ENCODE measurements around the gene DNAH17. TPM values are rescaled to one million over a fixed set of nuclear protein-coding genes. Genes with fewer than 3 reads are reported as not detected.

Gene DNAH17
- total and polyA plus RNA-seq, 9 donors = 0.35 to 5.2 (median 2.0) TPM

DNA sequence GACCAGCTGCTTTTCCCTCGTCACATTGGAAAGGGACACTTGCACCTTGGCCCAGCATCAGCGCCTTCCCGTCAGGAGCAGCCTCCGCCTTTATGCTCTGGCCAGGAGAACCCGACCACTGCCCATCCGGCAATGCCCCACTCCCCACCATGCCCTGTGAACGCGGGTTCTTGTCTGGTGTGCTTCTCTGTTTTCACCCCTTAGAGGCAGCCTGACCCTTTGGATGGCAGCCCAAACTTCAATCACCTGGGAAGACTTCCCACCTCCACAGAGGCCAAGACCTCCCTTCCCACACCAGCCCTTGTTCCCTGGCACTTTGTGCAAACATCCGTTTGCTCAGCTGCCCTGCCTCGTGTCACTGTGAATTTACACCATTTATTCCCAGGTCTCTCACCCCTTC is 87.0 kb downstream of the DNAH17 start:
- DNase-seq = no peak
- H3K9me3 ChIP-seq (replicated peaks; ENCODE audit: control insufficient read depth, low read depth, low read length) = no peaks in the 10 kb centered on the region
- WGBS (ENCODE audit: insufficient coverage) = 76% methylated on average over 9 of the region's 10 CpGs

DNA sequence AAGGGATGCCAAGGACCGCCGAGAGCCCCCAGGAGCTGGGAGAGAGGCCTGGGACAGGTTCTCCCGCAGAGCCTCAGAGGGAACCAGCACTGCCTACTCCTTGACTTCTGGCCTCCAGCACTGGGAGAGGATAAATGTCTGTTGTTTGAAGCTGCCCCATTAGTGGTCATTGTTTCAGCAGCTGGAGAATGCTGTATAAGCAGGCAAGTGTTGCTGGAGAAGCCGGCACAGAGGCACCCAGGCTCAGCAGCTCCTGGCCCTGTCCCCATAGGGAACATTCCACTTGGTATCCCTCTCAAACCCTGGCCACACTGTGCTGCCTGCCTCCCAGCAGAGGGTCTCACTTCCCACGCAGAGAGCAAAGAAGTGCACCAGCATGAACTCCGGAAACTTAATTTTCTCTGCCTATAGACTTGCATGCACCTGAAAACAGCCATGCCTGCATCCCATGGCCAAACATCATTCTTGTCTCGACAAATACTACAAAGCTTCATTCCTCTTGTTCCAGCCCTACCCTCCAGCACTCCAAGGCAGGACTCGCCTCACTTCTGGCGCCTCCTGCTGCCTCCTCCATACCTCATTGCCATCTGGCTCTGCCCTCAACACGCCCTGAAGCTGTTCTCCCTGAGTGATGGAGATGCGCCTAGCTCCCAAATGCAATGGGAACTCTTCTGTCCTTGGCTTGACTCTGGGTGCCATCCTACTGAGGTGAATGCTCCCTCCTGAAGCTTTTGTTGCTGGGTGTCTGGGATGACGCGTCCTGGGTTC is 88.1 kb downstream of the DNAH17 start:
- Histone ChIP-seq H3K9me3 (replicated peaks; ENCODE audit: control insufficient read depth, low read depth, low read length) (no peaks in the 10 kb centered on the region), H3K27me3 (ENCODE audit: control insufficient read depth, insufficient read depth, low read length) (peaks cover 12% of the 10 kb centered on the region), H3K36me3 (ENCODE audit: control insufficient read depth, insufficient read depth, low read length) (no peaks in the 10 kb centered on the region), H3K27ac (ENCODE audit: low read length) (no peak overlapping the region), H3K4me3 (ENCODE audit: low read length) (no peak overlapping the region), H3K4me1 (ENCODE audit: control insufficient read depth, insufficient read depth, low read length) (peaks cover 7% of the 10 kb centered on the region)
- no peak for DNase-seq
- 80% methylated on average over 13 of the region's 13 CpGs for WGBS (ENCODE audit: insufficient coverage)

More for the DNA sequence above, 87.0 kb downstream of the DNAH17 start:
- Histone ChIP-seq H3K4me1 (ENCODE audit: control insufficient read depth, insufficient read depth, low read length) (no peaks in the 10 kb centered on the region), H3K36me3 (ENCODE audit: control insufficient read depth, insufficient read depth, low read length) (no peaks in the 10 kb centered on the region), H3K27me3 (ENCODE audit: control insufficient read depth, insufficient read depth, low read length) (peaks cover 2% of the 10 kb centered on the region), H3K27ac (ENCODE audit: low read length) (no peak overlapping the region), H3K4me3 (ENCODE audit: low read length) (no peak overlapping the region)

DNA sequence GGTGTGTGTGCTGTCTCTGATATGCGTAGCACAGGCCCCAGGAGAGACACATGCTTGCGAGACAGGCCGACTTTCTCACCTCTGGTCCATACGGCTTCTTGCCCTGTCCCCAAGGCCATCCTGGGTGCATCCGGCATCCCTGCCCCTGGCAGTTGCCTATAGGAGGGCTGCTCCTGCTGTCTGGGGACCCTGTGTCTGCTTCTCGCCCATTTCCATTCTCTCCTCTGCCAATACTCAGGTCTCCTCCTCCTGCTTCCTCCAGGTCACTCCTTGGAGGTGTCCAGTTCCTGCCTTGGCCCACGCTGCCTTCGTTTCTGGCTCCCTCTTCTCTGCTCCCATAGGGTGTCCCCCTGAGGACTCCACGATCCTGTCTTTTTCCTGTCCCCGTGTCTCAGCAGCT is 89.0 kb downstream of the DNAH17 start:
- 55% methylated on average over 7 of the region's 10 CpGs for WGBS (ENCODE audit: insufficient coverage)
- Histone ChIP-seq H3K36me3 (ENCODE audit: control insufficient read depth, insufficient read depth, low read length) (no peaks in the 10 kb centered on the region), H3K9me3 (replicated peaks; ENCODE audit: control insufficient read depth, low read depth, low read length) (no peaks in the 10 kb centered on the region), H3K4me3 (ENCODE audit: low read length) (no peak overlapping the region), H3K27me3 (ENCODE audit: control insufficient read depth, insufficient read depth, low read length) (peaks cover 13% of the 10 kb centered on the region), H3K27ac (ENCODE audit: low read length) (no peak overlapping the region), H3K4me1 (ENCODE audit: control insufficient read depth, insufficient read depth, low read length) (peaks cover 8% of the 10 kb centered on the region)
- DNase-seq = no peak

DNA sequence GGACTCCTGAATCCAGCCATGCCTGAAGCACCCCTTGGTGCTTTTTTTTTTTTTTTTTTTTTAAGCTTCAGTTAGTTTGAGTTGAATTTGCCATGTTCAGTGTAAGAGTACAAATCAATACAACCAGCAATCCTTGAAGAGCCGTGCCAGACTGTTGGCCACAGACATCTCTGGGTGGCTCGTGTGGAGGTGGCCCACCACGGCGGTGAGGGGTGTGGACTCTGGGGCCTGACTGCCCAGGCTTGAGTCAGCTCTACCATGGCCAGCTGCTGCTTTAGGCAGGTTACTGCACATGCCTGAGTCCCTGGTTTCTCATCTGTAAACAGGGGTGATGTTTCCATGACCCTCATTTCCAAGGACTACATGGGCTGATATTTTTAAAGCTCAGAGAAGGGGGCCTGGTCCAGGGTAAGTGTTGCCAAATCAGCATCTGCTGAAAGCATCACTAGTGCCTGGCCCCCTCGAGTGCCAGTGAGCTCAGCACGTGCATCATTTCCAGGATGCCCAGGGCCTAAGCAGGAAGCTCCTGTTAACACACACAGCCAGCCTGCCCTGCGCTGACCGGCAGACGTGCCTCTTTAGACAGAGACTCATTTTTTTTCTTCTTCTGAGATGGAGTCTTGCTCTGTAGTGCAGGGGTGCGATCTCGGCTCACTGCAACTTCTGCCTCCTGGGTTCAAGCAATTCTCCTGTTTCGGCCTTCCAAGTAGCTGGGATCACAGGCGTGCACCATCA is 90.1 kb downstream of the DNAH17 start:
- Histone ChIP-seq H3K4me1 (ENCODE audit: control insufficient read depth, insufficient read depth, low read length) (peaks cover 8% of the 10 kb centered on the region), H3K36me3 (ENCODE audit: control insufficient read depth, insufficient read depth, low read length) (no peaks in the 10 kb centered on the region), H3K4me3 (ENCODE audit: low read length) (no peak overlapping the region), H3K27me3 (ENCODE audit: control insufficient read depth, insufficient read depth, low read length) (peaks cover 20% of the 10 kb centered on the region), H3K9me3 (replicated peaks; ENCODE audit: control insufficient read depth, low read depth, low read length) (no peaks in the 10 kb centered on the region), H3K27ac (ENCODE audit: low read length) (no peak overlapping the region)
- 51% methylated on average over 7 of the region's 13 CpGs for WGBS (ENCODE audit: insufficient coverage)
- peak; percentile 25 for DNase-seq

DNA sequence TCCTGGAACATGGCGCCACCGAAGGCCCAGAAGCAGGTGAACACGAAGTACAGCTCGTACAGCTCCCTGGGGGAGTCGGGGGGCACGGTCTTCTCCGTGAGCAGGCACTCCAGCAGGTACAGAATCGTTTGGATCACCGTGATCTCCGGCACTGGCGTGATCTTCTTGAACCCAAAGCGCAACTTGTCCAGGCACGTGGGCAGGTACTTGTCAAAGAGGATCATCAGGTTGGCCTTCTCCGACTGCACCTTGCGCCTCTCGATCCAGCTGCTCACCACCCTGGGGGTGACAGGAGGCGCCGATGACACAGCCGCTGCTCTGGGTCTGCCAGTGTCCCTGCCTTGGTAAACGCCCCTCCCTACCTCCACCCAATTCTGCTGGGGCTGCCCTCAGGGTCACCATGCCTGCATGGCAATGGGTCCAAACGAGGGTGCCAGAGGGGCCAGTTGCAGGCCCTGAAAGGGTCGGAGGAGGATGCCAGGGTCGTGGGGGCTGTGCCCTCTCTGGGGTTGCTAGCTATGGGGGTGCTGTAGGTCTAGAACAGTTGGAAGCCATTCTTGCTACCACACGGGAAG is 90.9 kb downstream of the DNAH17 start:
- H3K4me3 ChIP-seq (ENCODE audit: low read length) = no peak overlapping the region
- H3K27me3 ChIP-seq (ENCODE audit: control insufficient read depth, insufficient read depth, low read length) = peaks cover 20% of the 10 kb centered on the region
- no peak overlapping the region for H3K27ac ChIP-seq (ENCODE audit: low read length)
- no peak for DNase-seq
- 91% methylated on average over 22 of the region's 24 CpGs for WGBS (ENCODE audit: insufficient coverage)
- H3K4me1 ChIP-seq (ENCODE audit: control insufficient read depth, insufficient read depth, low read length) = peaks cover 8% of the 10 kb centered on the region
- H3K9me3 ChIP-seq (replicated peaks; ENCODE audit: control insufficient read depth, low read depth, low read length) = no peaks in the 10 kb centered on the region
- H3K36me3 ChIP-seq (ENCODE audit: control insufficient read depth, insufficient read depth, low read length) = no peaks in the 10 kb centered on the region

DNA sequence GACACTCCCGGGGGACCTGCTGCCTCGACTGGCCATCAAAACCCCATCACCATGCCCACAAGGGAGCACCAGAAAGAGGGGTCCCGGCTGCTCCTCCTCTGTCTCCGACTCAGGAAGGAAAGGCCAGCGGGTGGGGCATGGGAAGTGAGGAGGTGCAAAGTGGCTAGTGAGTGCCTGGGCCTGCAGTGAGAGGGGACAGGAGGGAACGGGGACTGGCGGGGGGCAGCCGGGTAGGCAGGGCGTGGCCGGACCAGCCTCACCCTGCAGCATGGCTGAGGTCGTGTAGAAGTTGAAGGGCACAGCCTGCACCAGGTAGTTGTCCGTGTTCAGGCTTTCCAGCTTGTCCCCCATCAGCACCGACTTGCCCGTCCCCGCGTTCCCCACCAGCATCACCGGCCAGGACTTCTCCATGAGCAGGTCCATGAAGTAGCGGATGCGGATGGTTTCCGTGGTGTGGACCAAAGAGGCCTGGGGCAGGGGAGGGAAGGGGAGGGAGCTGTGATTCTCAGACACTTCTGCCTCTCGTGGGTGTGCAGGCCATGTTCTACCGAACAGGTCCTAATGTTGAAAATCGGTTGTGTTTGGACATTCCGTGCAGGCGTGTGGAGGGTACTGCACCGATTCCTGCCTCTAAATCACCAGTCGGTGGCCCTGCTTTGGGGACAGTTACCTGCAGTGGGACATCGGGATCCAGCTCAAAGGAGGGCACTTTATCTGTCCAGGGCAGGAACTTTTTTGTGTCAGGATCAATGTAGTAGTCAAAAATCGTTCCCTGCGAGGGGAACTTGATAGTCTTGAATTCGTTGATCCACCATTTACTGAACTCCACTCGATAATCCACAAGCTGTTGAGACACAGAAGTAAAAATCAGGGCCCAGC is 91.7 kb downstream of the DNAH17 start:
- 64% methylated on average over 17 of the region's 32 CpGs for WGBS (ENCODE audit: insufficient coverage)
- H3K36me3 ChIP-seq (ENCODE audit: control insufficient read depth, insufficient read depth, low read length) = no peaks in the 10 kb centered on the region
- peaks cover 20% of the 10 kb centered on the region for H3K27me3 ChIP-seq (ENCODE audit: control insufficient read depth, insufficient read depth, low read length)
- H3K9me3 ChIP-seq (replicated peaks; ENCODE audit: control insufficient read depth, low read depth, low read length) = no peaks in the 10 kb centered on the region
- no peak overlapping the region for H3K27ac ChIP-seq (ENCODE audit: low read length)
- DNase-seq = no peak
- peaks cover 8% of the 10 kb centered on the region for H3K4me1 ChIP-seq (ENCODE audit: control insufficient read depth, insufficient read depth, low read length)
- no peak overlapping the region for H3K4me3 ChIP-seq (ENCODE audit: low read length)

DNA sequence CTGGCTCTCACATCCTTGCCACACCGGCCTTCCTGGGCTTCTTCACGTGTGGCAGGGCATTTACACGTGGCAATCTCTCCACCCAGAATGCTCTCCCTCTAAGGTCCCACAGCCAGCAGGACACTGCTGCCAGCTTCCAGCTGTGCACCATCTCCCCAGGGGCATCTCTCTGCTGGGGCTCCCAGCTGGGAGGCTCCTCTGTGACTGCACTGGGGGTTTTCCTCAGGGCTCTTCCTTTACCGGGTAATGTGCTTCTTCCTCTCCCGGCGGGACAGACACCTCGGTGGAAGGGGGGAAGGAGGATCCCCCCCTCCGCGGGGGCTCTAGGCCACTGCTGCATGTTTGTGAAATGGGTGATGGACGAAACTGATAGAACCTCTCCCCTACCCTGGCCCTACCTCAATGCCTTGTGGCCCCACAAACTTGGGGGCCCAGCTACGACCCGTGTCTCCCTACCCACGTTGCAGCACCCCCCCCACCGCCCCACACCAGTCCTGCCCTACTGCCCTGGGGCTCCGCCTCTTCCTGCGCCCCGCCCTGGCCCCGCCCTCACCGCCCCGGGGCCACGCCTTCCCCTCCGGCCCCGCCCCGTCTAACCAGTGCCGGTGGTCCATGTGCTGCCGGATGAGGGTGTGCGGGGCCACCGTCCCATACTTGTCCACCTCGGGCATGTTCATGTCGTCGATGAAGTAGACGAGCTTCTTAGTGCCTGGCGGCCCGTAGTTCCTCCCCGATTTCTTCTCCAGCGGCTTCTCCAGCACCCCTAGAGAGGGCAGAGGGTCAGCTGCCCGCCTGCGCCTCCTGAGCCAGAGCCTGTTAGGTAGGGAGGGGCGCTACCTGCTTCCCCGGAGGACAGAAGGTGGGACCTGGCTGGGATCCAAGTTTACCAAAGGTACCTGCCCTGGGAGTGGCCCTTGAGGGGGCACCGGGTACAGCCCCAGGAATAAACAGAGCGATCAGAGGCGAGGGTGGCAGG is 92.6 kb downstream of the DNAH17 start:
- H3K4me3 ChIP-seq (ENCODE audit: low read length) = no peak overlapping the region
- H3K9me3 ChIP-seq (replicated peaks; ENCODE audit: control insufficient read depth, low read depth, low read length) = no peaks in the 10 kb centered on the region
- DNase-seq = no peak
- H3K27me3 ChIP-seq (ENCODE audit: control insufficient read depth, insufficient read depth, low read length) = peaks cover 20% of the 10 kb centered on the region
- H3K27ac ChIP-seq (ENCODE audit: low read length) = no peak overlapping the region
- no peaks in the 10 kb centered on the region for H3K36me3 ChIP-seq (ENCODE audit: control insufficient read depth, insufficient read depth, low read length)
- peaks cover 8% of the 10 kb centered on the region for H3K4me1 ChIP-seq (ENCODE audit: control insufficient read depth, insufficient read depth, low read length)
- 7% methylated on average over 29 of the region's 43 CpGs for WGBS (ENCODE audit: insufficient coverage)

DNA sequence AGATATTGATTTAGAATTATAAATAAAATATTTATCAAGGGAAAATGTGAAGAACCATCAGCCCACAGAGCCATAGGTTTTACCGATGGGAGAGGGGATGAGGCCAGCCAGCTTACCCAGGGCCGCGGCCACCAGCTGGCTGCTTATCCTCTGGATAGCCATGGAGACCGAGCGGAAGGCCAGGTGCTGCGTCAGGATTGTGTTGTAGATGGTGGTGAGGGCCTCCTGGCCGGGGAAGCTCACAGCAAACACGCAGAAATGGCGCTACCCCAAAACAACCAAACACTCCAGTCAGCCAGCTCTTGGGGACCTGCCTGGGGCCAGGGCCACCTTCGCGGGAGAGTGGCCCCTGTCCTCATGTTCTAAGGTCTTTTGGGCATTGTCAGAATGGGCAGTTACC is 97.8 kb downstream of the DNAH17 start:
- WGBS (ENCODE audit: insufficient coverage) = 85% methylated on average over 5 of the region's 11 CpGs
- H3K36me3 ChIP-seq (ENCODE audit: control insufficient read depth, insufficient read depth, low read length) = no peaks in the 10 kb centered on the region

DNA sequence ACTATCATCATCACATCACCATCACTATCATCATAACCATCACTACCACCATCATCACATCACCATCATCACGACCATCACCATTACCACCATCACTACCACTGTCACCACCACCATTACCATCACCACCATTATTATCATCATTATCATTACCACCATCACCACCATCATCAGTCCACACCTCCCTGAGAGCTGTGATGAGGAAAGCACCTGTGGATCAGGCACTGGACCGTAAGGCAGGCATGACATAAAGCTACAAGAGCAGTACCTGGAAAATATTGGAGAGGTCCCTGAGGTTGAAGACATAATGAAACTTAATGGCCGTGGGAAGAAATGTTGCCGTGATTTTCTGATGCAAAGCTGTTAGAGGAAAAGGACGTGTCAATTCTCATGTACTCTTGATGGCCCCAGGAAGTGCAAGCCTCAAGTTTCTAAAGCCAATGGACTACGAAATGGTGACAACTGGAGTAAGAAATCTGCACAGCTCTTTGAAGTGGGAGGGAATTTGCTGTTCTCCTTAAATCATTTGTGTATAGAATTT is 98.4 kb downstream of the DNAH17 start:
- Histone ChIP-seq H3K9me3 (replicated peaks; ENCODE audit: control insufficient read depth, low read depth, low read length) (no peaks in the 10 kb centered on the region), H3K27me3 (ENCODE audit: control insufficient read depth, insufficient read depth, low read length) (peaks cover 18% of the 10 kb centered on the region)
- WGBS (ENCODE audit: insufficient coverage) = 81% methylated on average over 4 of the region's 6 CpGs

More for the DNA sequence above, 97.8 kb downstream of the DNAH17 start:
- no peak overlapping the region for H3K27ac ChIP-seq (ENCODE audit: low read length)
- no peak for DNase-seq
- no peak overlapping the region for H3K4me3 ChIP-seq (ENCODE audit: low read length)
- peaks cover 4% of the 10 kb centered on the region for H3K4me1 ChIP-seq (ENCODE audit: control insufficient read depth, insufficient read depth, low read length)
- H3K9me3 ChIP-seq (replicated peaks; ENCODE audit: control insufficient read depth, low read depth, low read length) = no peaks in the 10 kb centered on the region
- peaks cover 19% of the 10 kb centered on the region for H3K27me3 ChIP-seq (ENCODE audit: control insufficient read depth, insufficient read depth, low read length)

More for the DNA sequence above, 98.4 kb downstream of the DNAH17 start:
- no peak for DNase-seq
- H3K4me3 ChIP-seq (ENCODE audit: low read length) = no peak overlapping the region
- no peak overlapping the region for H3K27ac ChIP-seq (ENCODE audit: low read length)
- H3K36me3 ChIP-seq (ENCODE audit: control insufficient read depth, insufficient read depth, low read length) = no peaks in the 10 kb centered on the region
- no peaks in the 10 kb centered on the region for H3K4me1 ChIP-seq (ENCODE audit: control insufficient read depth, insufficient read depth, low read length)
